ENCODE data around the gene GABPB1. TPM values are rescaled to one million over a fixed set of nuclear protein-coding genes. Genes with fewer than 3 reads are reported as not detected.
A peak's percentile ranks its signal among the peaks of the same experiment; 100 is the strongest.

Gene GABPB1
- total and polyA plus RNA-seq, 2 of the 13 experiments (the other 11 are each of a cell fraction or from before 2014, with no cell fraction given), result 17.5 to 39.5 TPM

DNA sequence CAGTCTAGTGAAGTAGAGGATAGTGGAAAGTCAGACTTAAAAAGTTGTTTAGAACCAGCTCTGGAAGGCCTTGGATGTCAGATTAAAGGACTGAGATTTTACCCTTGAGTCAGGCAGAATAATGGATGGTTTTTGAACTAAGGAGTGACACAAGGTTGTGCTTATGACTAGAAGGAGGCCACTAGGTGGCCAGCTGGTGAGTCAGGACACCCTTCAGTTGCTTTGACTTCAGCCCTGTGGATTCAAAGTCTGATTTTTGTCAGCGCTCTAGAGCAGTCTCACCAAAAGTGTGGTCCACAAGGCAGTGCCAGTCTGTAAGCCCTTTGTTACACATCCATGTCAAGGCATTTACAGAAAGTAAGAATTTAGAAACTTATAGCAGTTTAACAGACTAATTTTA lies 3.8 kb upstream of the GABPB1 start (continued):
- TF ChIP-seq ZNF552 (CRISPR knock-in tag; IDR thresholded peaks at IDR 0.05; ENCODE audit: borderline replicate concordance) (no peak), IRX3 (CRISPR knock-in tag; IDR thresholded peaks at IDR 0.05; ENCODE audit: borderline replicate concordance, low read depth) (no peak), ZFP1 (CRISPR knock-in tag; IDR thresholded peaks at IDR 0.05) (no peak), NPAS2 (CRISPR knock-in tag; IDR thresholded peaks at IDR 0.05; ENCODE audit: borderline replicate concordance) (no peak), GTF2F1 (IDR thresholded peaks at IDR 0.05; ENCODE audit: low read length) (no peak), ELF3 (CRISPR knock-in tag; IDR thresholded peaks at IDR 0.05) (no peak), KAT2B (IDR thresholded peaks at IDR 0.05; ENCODE audit: borderline replicate concordance, low read depth, low read length) (no peak), DNMT3B (CRISPR knock-in tag; conservative IDR thresholded peaks at IDR 0.05) (no peak), ZNF75D (CRISPR knock-in tag; IDR thresholded peaks at IDR 0.05; ENCODE audit: borderline replicate concordance) (no peak), SMC3 (IDR thresholded peaks at IDR 0.05; ENCODE audit: low read length) (peak; percentile 53; the same call in 1 of the 2 replicates), POLR2AphosphoS5 (IDR thresholded peaks at IDR 0.05; ENCODE audit: low read depth, low read length) (no peak), NFE2 (CRISPR knock-in tag; IDR thresholded peaks at IDR 0.05) (no peak), POLR2G (IDR thresholded peaks at IDR 0.05; ENCODE audit: low read depth, low read length) (peak; percentile 40; the same call in 1 of the 2 replicates), CC2D1A (CRISPR knock-in tag; IDR thresholded peaks at IDR 0.05) (no peak), MLLT10 (CRISPR knock-in tag; IDR thresholded peaks at IDR 0.05) (no peak), ETV6 (CRISPR knock-in tag; conservative IDR thresholded peaks at IDR 0.05) (no peak), STAG1 (CRISPR knock-in tag; IDR thresholded peaks at IDR 0.05) (peak; percentile 36; the same call in 1 of the 2 replicates)
- TF ChIP-seq, protein P1, sequence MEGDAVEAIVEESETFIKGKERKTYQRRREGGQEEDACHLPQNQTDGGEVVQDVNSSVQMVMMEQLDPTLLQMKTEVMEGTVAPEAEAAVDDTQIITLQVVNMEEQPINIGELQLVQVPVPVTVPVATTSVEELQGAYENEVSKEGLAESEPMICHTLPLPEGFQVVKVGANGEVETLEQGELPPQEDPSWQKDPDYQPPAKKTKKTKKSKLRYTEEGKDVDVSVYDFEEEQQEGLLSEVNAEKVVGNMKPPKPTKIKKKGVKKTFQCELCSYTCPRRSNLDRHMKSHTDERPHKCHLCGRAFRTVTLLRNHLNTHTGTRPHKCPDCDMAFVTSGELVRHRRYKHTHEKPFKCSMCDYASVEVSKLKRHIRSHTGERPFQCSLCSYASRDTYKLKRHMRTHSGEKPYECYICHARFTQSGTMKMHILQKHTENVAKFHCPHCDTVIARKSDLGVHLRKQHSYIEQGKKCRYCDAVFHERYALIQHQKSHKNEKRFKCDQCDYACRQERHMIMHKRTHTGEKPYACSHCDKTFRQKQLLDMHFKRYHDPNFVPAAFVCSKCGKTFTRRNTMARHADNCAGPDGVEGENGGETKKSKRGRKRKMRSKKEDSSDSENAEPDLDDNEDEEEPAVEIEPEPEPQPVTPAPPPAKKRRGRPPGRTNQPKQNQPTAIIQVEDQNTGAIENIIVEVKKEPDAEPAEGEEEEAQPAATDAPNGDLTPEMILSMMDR (CRISPR knock-in tag; IDR thresholded peaks at IDR 0.05), result peak; percentile 60
- TF ChIP-seq, protein P2, sequence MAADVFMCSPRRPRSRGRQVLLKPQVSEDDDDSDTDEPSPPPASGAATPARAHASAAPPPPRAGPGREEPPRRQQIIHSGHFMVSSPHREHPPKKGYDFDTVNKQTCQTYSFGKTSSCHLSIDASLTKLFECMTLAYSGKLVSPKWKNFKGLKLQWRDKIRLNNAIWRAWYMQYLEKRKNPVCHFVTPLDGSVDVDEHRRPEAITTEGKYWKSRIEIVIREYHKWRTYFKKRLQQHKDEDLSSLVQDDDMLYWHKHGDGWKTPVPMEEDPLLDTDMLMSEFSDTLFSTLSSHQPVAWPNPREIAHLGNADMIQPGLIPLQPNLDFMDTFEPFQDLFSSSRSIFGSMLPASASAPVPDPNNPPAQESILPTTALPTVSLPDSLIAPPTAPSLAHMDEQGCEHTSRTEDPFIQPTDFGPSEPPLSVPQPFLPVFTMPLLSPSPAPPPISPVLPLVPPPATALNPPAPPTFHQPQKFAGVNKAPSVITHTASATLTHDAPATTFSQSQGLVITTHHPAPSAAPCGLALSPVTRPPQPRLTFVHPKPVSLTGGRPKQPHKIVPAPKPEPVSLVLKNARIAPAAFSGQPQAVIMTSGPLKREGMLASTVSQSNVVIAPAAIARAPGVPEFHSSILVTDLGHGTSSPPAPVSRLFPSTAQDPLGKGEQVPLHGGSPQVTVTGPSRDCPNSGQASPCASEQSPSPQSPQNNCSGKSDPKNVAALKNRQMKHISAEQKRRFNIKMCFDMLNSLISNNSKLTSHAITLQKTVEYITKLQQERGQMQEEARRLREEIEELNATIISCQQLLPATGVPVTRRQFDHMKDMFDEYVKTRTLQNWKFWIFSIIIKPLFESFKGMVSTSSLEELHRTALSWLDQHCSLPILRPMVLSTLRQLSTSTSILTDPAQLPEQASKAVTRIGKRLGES (CRISPR knock-in tag; IDR thresholded peaks at IDR 0.05; ENCODE audit: borderline replicate concordance), result no peak
- TF ChIP-seq, protein P3, sequence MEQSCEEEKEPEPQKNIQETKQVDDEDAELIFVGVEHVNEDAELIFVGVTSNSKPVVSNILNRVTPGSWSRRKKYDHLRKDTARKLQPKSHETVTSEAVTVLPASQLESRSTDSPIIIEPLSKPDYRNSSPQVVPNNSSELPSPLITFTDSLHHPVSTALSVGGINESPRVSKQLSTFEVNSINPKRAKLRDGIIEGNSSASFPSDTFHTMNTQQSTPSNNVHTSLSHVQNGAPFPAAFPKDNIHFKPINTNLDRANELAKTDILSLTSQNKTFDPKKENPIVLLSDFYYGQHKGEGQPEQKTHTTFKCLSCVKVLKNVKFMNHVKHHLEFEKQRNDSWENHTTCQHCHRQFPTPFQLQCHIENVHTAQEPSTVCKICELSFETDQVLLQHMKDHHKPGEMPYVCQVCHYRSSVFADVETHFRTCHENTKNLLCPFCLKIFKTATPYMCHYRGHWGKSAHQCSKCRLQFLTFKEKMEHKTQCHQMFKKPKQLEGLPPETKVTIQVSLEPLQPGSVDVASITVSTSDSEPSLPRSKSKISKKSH (CRISPR knock-in tag; IDR thresholded peaks at IDR 0.05; ENCODE audit: borderline replicate concordance), result no peak
- TF ChIP-seq, protein P4, sequence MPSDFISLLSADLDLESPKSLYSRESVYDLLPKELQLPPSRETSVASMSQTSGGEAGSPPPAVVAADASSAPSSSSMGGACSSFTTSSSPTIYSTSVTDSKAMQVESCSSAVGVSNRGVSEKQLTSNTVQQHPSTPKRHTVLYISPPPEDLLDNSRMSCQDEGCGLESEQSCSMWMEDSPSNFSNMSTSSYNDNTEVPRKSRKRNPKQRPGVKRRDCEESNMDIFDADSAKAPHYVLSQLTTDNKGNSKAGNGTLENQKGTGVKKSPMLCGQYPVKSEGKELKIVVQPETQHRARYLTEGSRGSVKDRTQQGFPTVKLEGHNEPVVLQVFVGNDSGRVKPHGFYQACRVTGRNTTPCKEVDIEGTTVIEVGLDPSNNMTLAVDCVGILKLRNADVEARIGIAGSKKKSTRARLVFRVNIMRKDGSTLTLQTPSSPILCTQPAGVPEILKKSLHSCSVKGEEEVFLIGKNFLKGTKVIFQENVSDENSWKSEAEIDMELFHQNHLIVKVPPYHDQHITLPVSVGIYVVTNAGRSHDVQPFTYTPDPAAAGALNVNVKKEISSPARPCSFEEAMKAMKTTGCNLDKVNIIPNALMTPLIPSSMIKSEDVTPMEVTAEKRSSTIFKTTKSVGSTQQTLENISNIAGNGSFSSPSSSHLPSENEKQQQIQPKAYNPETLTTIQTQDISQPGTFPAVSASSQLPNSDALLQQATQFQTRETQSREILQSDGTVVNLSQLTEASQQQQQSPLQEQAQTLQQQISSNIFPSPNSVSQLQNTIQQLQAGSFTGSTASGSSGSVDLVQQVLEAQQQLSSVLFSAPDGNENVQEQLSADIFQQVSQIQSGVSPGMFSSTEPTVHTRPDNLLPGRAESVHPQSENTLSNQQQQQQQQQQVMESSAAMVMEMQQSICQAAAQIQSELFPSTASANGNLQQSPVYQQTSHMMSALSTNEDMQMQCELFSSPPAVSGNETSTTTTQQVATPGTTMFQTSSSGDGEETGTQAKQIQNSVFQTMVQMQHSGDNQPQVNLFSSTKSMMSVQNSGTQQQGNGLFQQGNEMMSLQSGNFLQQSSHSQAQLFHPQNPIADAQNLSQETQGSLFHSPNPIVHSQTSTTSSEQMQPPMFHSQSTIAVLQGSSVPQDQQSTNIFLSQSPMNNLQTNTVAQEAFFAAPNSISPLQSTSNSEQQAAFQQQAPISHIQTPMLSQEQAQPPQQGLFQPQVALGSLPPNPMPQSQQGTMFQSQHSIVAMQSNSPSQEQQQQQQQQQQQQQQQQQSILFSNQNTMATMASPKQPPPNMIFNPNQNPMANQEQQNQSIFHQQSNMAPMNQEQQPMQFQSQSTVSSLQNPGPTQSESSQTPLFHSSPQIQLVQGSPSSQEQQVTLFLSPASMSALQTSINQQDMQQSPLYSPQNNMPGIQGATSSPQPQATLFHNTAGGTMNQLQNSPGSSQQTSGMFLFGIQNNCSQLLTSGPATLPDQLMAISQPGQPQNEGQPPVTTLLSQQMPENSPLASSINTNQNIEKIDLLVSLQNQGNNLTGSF (CRISPR knock-in tag; IDR thresholded peaks at IDR 0.05), result no peak

All from HepG2 (cell line).